Ishikawa (cell line): ENCODE measurements around the gene MYO9A.

Experiments
- CEBPB ChIP-seq: IDR thresholded peaks from 2 replicates; pipeline ENCODE4 v1.6.1; 2012
- CREB1 ChIP-seq: IDR thresholded peaks from 2 replicates; pipeline ENCODE4 v1.6.1; 2012; ENCODE audit warnings: low read depth
- EGR1 ChIP-seq: IDR thresholded peaks from 2 replicates; pipeline ENCODE4 v1.6.1; 2012
- EP300 ChIP-seq: IDR thresholded peaks from 2 replicates; pipeline ENCODE4 v1.6.1; 2012; ENCODE audit warnings: borderline replicate concordance
- FOXM1 ChIP-seq: IDR thresholded peaks from 2 replicates; pipeline ENCODE4 v1.6.1; 2012; ENCODE audit warnings: low read depth, borderline replicate concordance
- NFIC ChIP-seq: IDR thresholded peaks from 2 replicates; pipeline ENCODE4 v1.6.1; 2012
- RAD21 ChIP-seq: IDR thresholded peaks from 2 replicates; pipeline ENCODE4 v1.6.1; 2012; ENCODE audit warnings: low read depth
- TAF1 ChIP-seq: IDR thresholded peaks from 2 replicates; pipeline ENCODE4 v1.6.1; 2012; ENCODE audit warnings: low read depth, mild to moderate bottlenecking
- TCF12 ChIP-seq: IDR thresholded peaks from 2 replicates; pipeline ENCODE4 v1.6.1; 2012; ENCODE audit warnings: low read depth
- TEAD4 ChIP-seq: IDR thresholded peaks from 2 replicates; pipeline ENCODE4 v1.6.1; 2012
- USF1 ChIP-seq: IDR thresholded peaks from 2 replicates; pipeline ENCODE4 v1.6.1; 2012
- YY1 ChIP-seq: IDR thresholded peaks from 2 replicates; pipeline ENCODE4 v1.6.1; 2012; ENCODE audit warnings: low read depth
- ZBTB7A ChIP-seq: IDR thresholded peaks from 2 replicates; pipeline ENCODE4 v1.6.1; 2012; ENCODE audit warnings: low read depth
- TF ChIP-seq, protein P1 (sequence below): IDR thresholded peaks from 2 replicates; pipeline ENCODE4 v1.6.1; 2012; ENCODE audit warnings: low read depth, mild to moderate bottlenecking
- TF ChIP-seq, protein P2 (sequence below): IDR thresholded peaks from 2 replicates; pipeline ENCODE4 v1.6.1; 2012

The MYO9A gene

DNA sequence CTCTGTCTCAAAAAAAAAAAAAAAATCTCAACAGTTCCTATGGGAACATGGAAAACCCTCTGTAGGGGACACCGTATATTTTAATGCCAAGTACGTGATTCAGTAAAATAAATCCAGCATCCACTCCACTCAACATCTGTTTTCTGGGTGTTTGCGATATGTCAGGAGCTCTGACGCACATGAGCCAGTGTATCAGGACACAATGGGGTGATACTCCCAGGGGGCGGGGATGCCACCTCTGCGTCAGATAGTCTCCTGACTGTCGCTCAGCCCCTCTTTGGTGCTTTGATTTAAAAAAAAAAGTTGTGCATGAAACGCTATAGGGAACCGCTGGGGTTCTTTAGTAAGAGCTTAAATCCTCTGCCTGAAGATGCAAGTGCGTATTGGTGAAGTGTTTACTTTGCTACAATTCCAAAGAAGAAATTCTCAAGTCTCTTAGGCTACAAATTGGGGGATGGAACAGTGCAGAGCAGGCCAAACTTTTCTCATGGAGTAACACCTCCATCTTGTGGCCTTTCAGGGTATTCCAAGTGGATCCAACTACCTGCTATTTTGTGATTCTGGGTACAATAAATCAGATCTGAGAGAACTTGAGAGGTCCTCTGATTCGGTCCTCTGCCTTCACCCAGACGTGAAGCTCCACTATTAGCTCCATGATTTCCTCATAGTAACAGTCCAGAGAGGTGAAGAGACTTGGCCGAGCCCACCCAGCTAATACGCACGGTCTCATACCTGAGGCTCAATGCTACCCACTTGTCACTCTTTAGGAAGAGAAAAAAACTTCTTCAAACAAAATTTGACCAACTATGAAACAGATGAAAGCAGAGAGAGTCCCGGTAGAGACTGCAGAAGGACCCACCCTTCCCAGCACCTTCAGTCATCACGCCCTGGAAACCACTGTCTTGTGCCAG lies 316.9 kb downstream of the MYO9A start:
- TF ChIP-seq CEBPB (no peak), YY1 (no peak), RAD21 (peak; percentile 96), FOXM1 (no peak), NFIC (no peak), CREB1 (no peak)
- TF ChIP-seq, protein P1, sequence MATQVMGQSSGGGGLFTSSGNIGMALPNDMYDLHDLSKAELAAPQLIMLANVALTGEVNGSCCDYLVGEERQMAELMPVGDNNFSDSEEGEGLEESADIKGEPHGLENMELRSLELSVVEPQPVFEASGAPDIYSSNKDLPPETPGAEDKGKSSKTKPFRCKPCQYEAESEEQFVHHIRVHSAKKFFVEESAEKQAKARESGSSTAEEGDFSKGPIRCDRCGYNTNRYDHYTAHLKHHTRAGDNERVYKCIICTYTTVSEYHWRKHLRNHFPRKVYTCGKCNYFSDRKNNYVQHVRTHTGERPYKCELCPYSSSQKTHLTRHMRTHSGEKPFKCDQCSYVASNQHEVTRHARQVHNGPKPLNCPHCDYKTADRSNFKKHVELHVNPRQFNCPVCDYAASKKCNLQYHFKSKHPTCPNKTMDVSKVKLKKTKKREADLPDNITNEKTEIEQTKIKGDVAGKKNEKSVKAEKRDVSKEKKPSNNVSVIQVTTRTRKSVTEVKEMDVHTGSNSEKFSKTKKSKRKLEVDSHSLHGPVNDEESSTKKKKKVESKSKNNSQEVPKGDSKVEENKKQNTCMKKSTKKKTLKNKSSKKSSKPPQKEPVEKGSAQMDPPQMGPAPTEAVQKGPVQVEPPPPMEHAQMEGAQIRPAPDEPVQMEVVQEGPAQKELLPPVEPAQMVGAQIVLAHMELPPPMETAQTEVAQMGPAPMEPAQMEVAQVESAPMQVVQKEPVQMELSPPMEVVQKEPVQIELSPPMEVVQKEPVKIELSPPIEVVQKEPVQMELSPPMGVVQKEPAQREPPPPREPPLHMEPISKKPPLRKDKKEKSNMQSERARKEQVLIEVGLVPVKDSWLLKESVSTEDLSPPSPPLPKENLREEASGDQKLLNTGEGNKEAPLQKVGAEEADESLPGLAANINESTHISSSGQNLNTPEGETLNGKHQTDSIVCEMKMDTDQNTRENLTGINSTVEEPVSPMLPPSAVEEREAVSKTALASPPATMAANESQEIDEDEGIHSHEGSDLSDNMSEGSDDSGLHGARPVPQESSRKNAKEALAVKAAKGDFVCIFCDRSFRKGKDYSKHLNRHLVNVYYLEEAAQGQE = no peak
- TF ChIP-seq, protein P2, sequence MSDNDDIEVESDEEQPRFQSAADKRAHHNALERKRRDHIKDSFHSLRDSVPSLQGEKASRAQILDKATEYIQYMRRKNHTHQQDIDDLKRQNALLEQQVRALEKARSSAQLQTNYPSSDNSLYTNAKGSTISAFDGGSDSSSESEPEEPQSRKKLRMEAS = no peak

DNA sequence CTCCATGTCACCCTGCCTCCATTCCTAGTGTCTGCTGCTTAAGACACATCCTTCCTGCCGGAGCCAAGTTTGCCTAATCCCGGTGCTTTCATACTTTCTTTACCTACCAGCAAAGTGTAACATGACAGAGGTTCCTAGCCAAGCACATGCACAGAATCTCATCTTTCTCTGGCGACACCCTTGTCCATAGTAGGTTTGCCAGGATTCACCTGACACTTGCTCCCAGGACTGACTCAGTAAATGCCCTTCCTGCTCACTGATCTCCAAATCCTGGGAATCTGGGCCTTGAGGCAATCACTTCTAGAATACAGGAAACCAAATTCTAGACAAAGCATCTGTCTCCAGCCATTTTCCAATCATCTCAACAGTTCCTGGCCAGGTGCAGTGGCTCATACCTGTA lies 317.8 kb downstream of the MYO9A start:
- TF ChIP-seq TCF12 (no peak), NFIC (no peak), CREB1 (no peak), RAD21 (no peak), TAF1 (no peak), CEBPB (no peak)
- TF ChIP-seq, protein P2 = no peak
- TF ChIP-seq, protein P1 = no peak

- TF ChIP-seq NFIC = no peak
- TF ChIP-seq, protein P1 = no peak
- TF ChIP-seq TAF1 = no peak
- no peak for TF ChIP-seq USF1
- no peak for TF ChIP-seq FOXM1
- no peak for TF ChIP-seq EP300
- no peak for TF ChIP-seq ZBTB7A
- no peak for TF ChIP-seq CEBPB
- no peak for TF ChIP-seq TCF12
- no peak for TF ChIP-seq YY1
- TF ChIP-seq TEAD4 = no peak
- TF ChIP-seq, protein P2 = no peak
- no peak for TF ChIP-seq RAD21
- no peak for TF ChIP-seq EGR1
- TF ChIP-seq CREB1 = no peak
Observed at GRCh38 chr15:71798641-71799040, 319.3 kb downstream of the MYO9A start.

DNA sequence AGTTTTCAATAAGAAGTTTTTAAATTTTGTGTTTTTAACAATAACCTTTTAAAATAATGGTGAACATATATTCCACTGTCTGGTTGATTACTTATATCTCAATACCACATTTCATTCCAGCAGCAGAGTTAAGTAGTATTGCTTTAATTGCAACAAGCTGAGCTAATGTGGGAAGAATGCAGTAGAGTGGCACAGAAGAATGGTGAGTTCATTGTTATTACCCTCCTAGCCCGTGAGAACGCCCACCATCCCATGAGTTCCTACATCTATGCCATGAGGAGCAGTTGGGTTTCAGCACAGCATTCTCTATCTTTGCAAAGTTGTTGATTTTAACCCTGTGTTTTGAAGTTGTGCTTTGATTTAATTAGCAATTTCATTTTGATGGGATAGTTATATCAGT lies 325.4 kb downstream of the MYO9A start:
- TF ChIP-seq CEBPB = no peak
- peak; percentile 68; the same call in 1 of the 2 replicates for TF ChIP-seq EP300
- no peak for TF ChIP-seq ZBTB7A
- TF ChIP-seq, protein P2 = peak; percentile 60; the same call in 1 of the 2 replicates
- TF ChIP-seq TEAD4 = peak; percentile 94
- TF ChIP-seq TAF1 = no peak
- TF ChIP-seq TCF12 = peak; percentile 47; the same call in 1 of the 2 replicates
- TF ChIP-seq YY1 = no peak
- TF ChIP-seq, protein P1 = no peak
